EH (cell line): ENCODE measurements around the gene GAS6.
"Not testable (repeated sequence)": the region's sequence is repeated elsewhere in the genome, so short reads cannot be mapped to it uniquely, and the experiment has no call there.

ENCODE experiments used
- DNase-seq: peaks from one replicate; pipeline ENCODE4 v3.0.0-alpha.2; 2015; ENCODE audit warnings: low read depth

GAS6 gene

DNA sequence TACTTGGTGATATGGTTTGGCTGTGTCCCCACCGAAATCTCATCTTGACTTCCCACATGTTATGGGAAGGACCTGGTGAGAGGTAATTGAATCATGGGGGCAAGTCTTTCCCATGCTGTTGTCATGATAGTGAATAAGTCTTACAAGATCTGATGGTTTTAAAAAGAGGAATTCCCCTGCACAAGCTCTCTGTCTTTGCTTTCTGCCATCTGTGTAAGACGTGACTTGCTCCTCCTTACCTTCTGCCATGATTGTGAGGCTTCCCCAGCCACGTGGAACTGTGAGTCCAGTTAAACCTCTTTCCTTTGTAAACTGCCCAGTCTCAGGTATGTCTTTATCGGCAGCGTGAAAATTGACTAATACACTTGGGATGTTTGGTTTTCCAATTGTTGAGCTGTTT lies 4.0 kb upstream of the GAS6 start:
- DNase-seq: not testable (repeated sequence)

- DNase-seq: no peak
Measured at GRCh38 chr13:113865427-113865826, 1.6 kb upstream of the GAS6 start.

GRCh38 chr13:113864273-113864890 lies 506 bp upstream of the GAS6 start:
- DNase-seq: peak; percentile 28

- DNase-seq: peak; percentile 47
Measured at GRCh38 chr13:113862931-113863523, 849 bp downstream of the GAS6 start.

- DNase-seq: peak; percentile 55
Measured at GRCh38 chr13:113862191-113862930, 1.5 kb downstream of the GAS6 start.

DNA sequence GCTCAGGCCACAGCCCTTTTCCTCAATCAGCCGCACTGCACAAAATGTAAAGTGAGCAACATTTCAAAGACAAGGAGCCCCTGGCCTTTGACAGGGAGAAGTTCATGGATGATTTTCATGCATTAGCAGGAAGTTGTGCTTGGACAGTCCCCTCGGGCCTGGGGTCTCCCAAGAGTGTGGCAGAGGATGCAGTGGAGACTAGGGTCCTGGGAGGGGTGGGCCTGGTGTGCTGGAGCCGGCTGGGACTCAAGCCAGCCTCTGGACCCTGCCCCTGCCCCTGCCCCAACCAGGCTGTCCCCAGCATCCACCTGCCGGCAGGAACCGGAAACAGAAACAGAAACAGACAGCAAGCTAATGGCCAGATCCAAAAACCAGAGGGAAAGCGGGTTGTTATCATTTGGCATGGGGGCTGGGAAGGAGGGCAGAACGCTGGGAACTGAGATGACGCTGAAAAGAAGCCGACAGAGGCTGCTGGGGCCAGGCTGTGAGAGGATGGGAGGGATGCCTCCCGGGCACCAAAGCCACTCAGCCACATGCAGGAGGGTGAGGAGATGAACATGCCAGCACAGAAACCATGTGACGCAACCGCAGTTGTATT lies 2.3 kb downstream of the GAS6 start:
- peak; percentile 71 for DNase-seq

GRCh38 chr13:113860665-113861432 lies 3.0 kb downstream of the GAS6 start:
- no peak for DNase-seq

DNA sequence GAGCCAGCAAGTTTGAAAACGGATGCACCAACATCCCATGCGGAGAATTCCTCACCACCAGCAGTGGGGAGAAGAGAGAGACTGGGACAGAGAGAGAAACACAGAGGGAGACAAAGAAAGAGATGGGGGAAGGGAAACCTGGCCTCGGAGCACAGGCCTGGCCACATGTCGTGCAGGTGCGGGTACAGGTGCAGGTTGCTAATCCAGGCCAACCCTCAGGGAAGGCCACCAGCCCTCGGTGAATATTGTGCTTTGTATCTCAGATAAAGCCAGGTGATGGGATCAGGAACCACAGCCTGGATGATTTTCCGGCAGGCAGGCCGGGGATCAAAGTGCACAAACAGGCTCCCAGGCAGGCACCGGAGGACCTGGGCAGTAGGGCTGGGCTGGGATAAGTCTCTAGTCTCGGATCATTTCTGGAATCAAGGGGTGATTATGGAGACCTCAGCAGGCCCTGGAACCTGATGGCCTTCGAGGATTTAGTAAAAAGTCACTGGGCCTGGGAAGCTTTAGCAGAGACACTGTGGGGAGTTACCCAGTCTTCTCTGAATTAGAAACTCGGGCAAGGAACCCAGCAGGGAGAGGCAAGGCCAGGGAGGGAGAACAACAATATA lies 3.7 kb downstream of the GAS6 start:
- DNase-seq: no peak

DNA sequence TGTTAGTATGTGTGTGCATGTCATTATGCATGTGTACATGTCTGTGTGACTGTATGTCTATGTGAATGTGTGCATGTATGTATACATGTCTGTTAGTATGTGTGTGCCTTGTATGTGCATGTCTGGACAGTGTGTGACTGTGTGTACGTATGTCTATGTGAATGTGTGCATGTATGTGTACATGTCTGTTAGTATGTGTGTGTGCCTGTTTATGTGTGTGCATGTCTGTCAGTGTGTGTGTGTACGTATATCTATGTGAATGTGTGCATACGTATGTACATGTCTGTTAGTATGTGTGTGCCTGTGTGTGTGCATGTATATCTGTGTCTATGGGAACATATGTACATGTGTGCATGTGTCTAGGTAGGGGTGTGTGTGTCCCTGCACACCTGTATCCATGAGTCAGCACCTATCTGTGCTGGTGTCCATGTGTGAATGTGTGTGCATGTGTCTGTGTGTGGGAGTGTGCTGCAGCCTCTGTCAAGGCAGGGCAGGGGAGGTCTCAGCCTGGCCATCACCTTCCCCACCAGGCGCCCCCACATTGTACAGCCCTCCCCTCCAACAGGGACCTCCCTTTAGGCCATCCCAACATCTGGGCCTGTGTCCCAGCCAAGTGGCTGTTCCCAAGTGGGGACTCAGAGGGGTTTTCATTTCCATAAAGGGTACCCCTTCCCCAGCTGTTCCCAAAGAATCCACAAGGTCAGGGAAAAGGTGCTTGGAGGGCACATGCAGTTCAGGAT lies 4.4 kb downstream of the GAS6 start:
- DNase-seq: no peak

DNA sequence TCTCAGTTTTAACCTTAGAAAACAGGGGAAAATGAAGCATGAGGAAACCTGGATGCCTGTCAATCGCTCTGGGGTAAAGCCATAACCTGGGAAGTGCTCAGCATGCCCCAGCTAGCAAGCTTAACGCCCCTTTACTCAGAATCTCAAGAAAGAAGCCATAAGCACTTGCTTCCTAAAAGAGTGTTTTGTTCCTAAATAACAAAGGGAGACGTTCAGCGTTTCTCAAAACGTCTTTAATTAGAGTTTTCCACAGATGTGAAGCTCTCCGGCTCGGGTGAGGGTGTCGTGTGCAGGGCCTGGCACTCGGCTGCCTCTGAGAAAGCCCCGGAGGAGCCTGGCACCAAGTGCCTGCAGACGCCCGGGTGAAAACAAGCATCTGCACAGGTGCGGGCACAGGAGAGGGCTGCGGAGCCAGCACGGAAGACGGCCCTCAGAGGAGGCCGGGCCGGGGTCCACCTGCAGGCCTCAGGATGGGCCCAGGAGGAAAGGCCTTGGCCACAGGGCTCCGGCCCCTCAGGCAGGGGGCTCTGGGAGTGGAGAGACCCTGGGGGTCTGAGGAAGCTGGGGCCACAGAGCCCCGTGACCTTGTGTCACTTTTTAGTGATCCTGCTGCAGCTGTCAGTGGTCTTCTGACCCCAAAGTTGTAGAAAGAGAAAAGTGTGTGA lies 6.2 kb downstream of the GAS6 start:
- no peak for DNase-seq

GRCh38 chr13:113856716-113857065 lies 7.2 kb downstream of the GAS6 start:
- peak; percentile 81 for DNase-seq

GRCh38 chr13:113855931-113856715 lies 7.8 kb downstream of the GAS6 start:
- no peak for DNase-seq

GRCh38 chr13:113855012-113855921 lies 8.6 kb downstream of the GAS6 start:
- peak; percentile 66 for DNase-seq

DNA sequence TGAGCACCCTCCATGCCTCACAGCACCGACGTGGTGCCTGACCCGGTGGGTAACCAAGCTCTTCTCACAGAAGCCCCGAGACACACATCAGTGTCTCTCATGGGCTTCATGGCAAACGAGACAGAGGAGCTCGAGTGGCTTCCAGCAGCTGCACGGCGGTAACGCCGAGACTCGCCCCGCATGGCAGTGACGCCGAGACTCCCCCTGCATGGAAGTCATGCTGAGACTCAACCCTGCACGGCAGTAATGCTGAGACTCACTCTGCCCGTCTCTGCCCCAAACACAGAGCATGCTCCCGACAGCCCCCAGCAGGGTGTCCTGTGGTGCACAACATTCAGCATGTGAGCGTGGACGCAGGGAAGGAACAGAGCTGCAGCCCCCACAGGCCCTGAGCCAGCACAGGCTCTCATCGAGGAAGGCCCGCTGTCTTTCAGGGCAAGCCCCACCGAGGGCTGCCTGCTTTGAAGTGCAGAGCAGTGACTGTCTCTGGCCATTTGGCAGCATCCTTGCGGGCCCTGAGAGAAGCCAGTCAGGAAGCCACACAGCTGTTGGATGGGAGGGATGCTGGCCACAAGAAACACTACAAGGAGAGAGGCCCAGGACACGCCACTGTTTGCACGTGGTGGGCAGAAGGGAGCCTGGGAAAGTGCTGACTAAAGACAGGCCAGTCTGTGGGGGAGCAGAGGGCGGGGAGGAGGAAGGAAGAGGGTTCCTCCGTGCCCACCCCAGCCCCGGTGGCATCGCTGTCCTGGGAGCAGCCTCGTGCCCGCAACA lies 9.5 kb downstream of the GAS6 start:
- peak; percentile 72 for DNase-seq

- DNase-seq: peak; percentile 61
Measured at GRCh38 chr13:113853518-113854237, 10.2 kb downstream of the GAS6 start.

GRCh38 chr13:113852536-113853517 lies 11.0 kb downstream of the GAS6 start:
- no peak for DNase-seq
